Activated T-cell treated with anti-CD3 and anti-CD28 coated beads, Interleukin-2, amount 50 U/mL, for 1 hour (primary cell): ENCODE measurements around the gene VDAC1.
A peak's percentile ranks its signal among the peaks of the same experiment; 100 is the strongest.
"Not testable (repeated sequence)": the region's sequence is repeated elsewhere in the genome, so short reads cannot be mapped to it uniquely, and the experiment has no call there.

Experiments
- DNase-seq: peaks from one replicate; pipeline ENCODE4 v3.0.0-alpha.2; 2020

Gene VDAC1

GRCh38 chr5:134004626-134005416 is at the start of gene VDAC1:
Gene VDAC1, minus strand, starts transcription at chr5:134004975. Its CDS starts 11,963 bp downstream, at chr5:133993012.
- DNase-seq: peak; percentile 88

GRCh38 chr5:134053840-134054338 is 49.1 kb upstream of the VDAC1 start:
- no peak for DNase-seq

GRCh38 chr5:134053314-134053839 is 48.6 kb upstream of the VDAC1 start:
- no peak for DNase-seq

- DNase-seq: no peak
These were observed 46.5 kb upstream of the VDAC1 start for GRCh38 chr5:134051305-134051704.

- DNase-seq: no peak
These were observed 44.1 kb upstream of the VDAC1 start for GRCh38 chr5:134048864-134049263.

GRCh38 chr5:134047687-134048056 is 42.9 kb upstream of the VDAC1 start:
- no peak for DNase-seq

GRCh38 chr5:134046801-134047686 is 42.3 kb upstream of the VDAC1 start:
- no peak for DNase-seq

- DNase-seq: no peak
These were observed 41.6 kb upstream of the VDAC1 start for GRCh38 chr5:134046330-134046729.

- DNase-seq: no peak
These were observed 39.3 kb upstream of the VDAC1 start for GRCh38 chr5:134043793-134044792.

GRCh38 chr5:134041570-134042411 is 37.0 kb upstream of the VDAC1 start:
- DNase-seq: no peak

GRCh38 chr5:134038138-134038537 is 33.4 kb upstream of the VDAC1 start:
- DNase-seq: no peak

GRCh38 chr5:134037160-134037559 is 32.4 kb upstream of the VDAC1 start:
- no peak for DNase-seq

- DNase-seq: no peak
These were observed 29.6 kb upstream of the VDAC1 start for GRCh38 chr5:134034326-134034725.

GRCh38 chr5:134030303-134030964 is 25.7 kb upstream of the VDAC1 start:
- not testable (repeated sequence) for DNase-seq

GRCh38 chr5:134029156-134029555 is 24.4 kb upstream of the VDAC1 start:
- DNase-seq: no peak

GRCh38 chr5:134028496-134028895 is 23.7 kb upstream of the VDAC1 start:
- no peak for DNase-seq

- no peak for DNase-seq
These were observed 22.5 kb upstream of the VDAC1 start for GRCh38 chr5:134027288-134027615.

GRCh38 chr5:134026521-134027287 is 21.9 kb upstream of the VDAC1 start:
- peak; percentile 57 for DNase-seq

- DNase-seq: no peak
These were observed 21.0 kb upstream of the VDAC1 start for GRCh38 chr5:134025786-134026185.

GRCh38 chr5:134024811-134025210 is 20.0 kb upstream of the VDAC1 start:
- DNase-seq: no peak
